Astrocyte of the hippocampus (primary cell): Measurements from ENCODE around the gene MROH8.

Experiments
- DNase-seq: peaks from one replicate; pipeline ENCODE4 v3.0.0; 2011; ENCODE audit warnings: low read depth, low spot score

MROH8 gene

DNA sequence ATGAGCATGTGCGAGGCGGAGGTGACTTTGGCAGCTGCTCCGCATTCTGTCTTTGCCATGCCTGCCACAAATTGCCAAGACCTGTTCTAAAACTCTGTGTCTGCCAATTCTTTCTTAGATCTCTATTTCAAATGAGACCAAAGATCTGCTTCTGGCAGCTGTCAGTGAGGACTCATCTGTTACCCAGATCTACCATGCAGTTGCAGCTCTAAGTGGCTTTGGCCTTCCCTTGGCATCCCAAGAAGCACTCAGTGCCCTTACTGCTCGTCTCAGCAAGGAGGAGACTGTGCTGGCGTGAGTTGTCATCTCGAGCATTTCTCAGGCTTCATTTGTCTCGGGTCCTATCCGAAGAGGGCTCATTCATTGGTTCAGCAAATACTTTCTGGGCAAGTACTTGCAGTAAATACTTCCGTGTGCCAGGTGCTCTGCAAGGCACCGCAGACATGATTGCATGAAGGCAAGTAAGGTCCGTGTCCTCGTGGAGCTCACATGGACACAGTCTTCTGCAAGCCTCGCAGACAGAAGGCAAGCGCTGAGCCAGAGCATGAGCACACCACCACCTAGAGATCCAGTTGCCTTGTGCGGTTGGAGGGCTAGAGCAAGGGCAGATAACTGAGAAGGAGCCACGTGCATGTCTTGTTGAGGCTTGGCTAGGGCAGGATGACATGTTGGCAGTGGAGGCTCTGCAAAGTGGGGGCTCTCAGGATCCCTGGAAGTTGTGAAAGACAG lies 19.7 kb upstream of the MROH8 start:
- DNase-seq: no peak

GRCh38 chr20:37194621-37195417 lies 15.5 kb upstream of the MROH8 start:
- peak; percentile 22 for DNase-seq

DNA sequence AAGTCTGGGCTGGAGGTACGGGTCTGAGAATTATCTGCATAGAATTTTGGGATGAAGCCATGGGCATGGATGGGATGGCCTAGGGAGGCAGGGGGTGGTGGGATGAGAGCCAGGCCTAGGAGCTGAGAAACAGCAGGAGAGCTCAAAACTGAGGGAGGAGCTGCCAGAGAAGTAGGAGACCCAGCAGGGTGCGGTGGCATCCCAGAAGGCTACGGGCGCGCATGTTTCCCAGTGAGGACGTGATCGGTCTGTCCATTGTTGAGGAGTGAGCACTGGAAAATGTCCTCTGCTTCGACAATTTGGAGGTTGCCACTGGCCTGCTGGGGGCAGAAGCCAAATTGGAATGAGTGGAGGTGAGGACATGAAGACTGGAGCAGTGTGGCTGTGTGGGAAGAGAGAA lies 14.5 kb upstream of the MROH8 start:
- no peak for DNase-seq

DNA sequence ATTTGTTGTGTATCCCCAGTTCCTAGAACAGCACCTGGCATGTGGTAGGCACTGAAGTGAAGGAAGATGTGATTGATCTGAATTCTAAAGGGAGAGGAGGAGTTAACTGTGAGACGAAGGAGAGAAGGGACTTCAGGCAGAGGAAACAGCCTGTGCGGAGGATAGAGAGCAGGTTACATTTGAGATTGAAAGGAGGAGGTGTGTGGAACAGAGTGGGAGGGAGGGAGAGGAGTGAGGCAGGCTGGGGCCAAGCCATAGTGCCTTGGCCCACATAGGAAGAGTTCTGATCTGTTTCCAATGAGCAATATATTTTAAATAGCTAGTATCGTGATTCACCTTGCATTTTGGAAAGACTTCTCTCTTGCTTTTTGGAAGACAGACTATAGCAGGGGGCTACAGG lies 13.9 kb upstream of the MROH8 start:
- no peak for DNase-seq

GRCh38 chr20:37192137-37192854 lies 12.9 kb upstream of the MROH8 start:
- DNase-seq: peak; percentile 95

DNA sequence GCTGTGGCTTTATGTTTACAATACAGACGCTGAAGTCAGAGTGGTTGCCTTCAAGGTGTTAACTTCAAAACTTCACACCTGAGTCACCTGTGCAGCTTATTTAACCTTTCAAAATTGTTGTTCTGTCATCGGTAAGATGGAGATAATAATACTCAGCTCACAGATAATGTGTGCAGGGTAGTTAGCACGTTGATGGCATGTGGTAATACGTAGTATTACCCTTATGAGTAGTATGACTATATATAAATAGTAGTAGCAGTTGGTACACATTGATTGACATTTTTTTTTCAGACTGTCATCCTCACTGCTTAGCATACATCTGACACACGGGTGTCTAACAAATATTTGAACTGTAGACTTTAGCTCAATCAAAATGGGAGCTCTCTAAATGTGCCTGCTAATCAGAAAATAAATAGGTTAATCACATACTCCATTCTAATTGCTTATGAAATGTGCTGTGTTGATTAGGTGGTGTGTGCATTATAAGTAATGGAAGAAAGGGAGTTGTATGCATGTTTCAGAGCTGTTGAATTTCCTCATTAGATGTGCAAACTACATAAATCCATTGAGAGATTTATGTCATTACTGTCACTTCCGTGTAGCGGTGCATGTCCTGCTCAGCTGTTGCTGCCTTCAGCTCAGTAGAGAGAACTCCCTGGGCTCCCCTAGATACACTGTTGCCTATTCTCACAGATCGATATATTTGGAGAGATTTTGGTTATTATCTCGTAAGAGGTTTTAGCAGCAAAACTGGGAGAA lies 11.2 kb upstream of the MROH8 start:
- no peak for DNase-seq

DNA sequence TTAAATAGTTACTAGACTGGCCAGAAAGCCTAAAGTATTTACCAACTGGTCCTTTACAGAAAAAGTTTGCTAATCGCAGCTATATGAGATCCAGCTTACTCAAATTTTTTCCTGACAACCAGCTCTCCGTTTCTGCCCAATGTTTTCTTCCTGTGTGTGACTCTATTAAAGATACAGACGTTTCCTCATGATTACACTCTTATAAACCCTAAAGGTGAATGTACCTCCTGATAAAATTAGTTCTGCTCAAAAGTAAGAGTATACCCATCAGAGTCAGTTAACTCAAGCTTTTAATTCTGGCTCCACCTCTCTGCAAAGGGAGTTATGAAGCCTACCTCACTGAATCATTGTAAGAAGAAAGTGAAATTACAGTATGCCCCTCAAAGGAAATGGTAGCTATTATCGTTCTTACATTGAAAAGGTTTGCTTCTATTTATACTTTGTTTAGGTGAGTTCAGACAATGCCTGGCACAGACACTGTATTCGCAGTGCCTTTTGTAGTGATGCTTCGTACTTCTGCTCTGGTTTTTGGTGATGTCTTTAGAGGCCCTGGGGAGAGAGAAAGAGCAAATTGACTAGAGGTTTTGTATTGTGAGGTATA lies 10.2 kb upstream of the MROH8 start:
- DNase-seq: no peak

- no peak for DNase-seq
Measured at GRCh38 chr20:37188787-37189186, 9.4 kb upstream of the MROH8 start.

DNA sequence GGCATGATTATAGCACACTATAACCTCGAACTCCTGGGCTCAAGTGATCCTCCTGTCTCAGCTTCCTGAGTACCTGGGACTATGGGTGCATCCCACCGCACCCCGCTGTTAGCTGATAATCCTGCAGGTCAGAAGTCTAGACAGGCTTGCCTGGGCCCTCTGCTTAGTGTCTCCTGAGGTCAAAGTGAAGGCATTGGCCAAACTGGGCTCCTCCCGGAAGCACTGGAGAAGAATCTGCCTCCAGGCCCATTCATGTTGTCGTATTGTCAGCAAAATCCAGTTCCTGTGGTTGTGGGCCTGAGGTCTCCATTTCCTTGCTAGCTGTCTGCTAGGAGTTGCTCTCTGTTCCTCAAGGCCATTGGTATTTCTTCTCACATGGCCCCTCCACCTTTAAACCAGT lies 6.3 kb upstream of the MROH8 start:
- DNase-seq: no peak

GRCh38 chr20:37179683-37180524 lies 556 bp upstream of the MROH8 start:
- DNase-seq: peak; percentile 53

DNA sequence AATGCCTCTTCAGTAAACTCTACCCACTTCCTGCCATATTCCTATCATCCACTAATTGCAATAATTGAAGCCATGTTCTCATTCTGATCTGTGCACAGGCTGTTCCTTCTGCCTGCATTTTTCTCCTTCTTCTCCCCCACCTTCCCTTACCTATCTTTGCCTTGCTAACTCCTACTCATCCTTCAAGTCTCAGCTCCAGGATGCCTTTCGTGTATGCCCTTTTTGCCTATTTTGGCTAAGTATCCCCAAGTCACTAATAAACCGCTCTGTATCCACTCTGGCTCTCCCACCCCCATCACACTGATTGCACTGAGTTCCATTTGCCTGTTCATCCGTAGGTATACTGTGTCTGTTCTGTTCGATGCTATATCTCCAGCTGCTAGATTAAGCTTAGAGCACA lies 6.5 kb downstream of the MROH8 start:
- no peak for DNase-seq

GRCh38 chr20:37166867-37167266 lies 12.5 kb downstream of the MROH8 start:
- DNase-seq: no peak

DNA sequence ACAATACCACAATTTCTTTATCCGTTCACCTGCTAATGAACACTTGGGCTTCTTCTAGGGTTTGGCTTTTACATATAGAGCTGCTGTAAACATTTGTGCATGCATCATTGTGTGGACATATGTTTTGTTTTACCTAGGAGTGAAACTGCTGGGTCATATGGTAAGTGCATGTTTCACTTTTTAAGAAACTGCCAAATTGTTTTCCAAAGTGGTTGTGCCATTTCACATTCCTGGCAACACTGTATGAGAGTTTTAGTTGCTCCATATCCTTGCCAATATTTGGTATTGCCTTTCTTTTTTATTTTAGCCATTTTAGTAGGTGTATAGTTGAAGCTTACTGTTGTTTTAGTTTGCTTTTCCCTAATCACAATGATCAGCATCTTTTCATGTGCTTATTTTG lies 14.3 kb downstream of the MROH8 start:
- DNase-seq: no peak

GRCh38 chr20:37163832-37164554 lies 15.4 kb downstream of the MROH8 start:
- no peak for DNase-seq

DNA sequence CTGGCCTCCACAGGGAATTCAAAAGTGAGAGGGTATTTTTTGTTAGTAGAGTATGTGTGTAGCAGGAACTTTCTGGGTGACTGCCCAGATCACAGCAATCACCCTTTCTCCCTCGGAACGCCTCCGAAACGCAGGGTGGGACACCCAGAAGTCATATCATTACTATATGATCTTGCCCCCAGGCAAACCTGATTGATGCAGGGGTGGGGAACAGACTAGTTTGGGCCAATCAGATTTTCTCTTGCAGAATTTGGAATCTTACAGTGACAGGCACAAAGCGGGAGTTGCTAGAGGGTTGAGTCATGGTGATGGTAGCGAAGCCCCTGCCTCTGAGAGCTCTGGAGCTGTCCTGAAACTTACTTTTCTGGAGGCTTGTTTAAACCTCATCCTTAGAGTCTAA lies 16.7 kb downstream of the MROH8 start:
- peak; percentile 2 for DNase-seq

GRCh38 chr20:37161830-37162549 lies 17.4 kb downstream of the MROH8 start:
- DNase-seq: peak; percentile 8

GRCh38 chr20:37160683-37161082 lies 18.7 kb downstream of the MROH8 start:
- DNase-seq: no peak

GRCh38 chr20:37158248-37158647 lies 21.1 kb downstream of the MROH8 start:
- DNase-seq: no peak

DNA sequence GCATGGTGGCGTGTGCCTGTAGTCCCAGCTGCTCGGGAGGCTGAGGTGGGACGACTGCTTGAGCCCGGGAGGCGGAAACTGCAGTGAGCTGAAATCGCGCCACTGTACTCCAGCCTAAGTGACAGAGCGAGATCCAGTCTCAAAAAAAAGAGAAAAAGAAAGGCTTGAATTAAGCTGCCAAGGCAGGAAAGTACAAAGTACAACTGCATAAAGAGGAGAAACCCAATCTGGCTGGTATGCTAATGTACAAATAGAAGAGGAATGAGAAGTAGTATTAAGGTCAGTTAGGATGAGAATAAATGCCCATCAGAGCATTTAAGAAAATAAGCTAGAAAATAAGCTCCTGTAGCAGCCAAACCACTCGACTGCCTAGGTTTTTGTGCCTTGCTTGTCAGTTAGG lies 23.4 kb downstream of the MROH8 start:
- DNase-seq: no peak
